Panc1 (cell line): ENCODE data around the gene ZNF600. TPM values are rescaled to one million over a fixed set of nuclear protein-coding genes. Genes with fewer than 3 reads are reported as not detected.
"Not testable (repeated sequence)": the region's sequence is repeated elsewhere in the genome, so short reads cannot be mapped to it uniquely, and the experiment has no call there.

Source experiments
- ATAC-seq: fragments of 200-7000 bp; cut with Tn5 transposase; 2 replicates; pipeline ENCODE4 v1.9.1; 2020; ENCODE audit warnings: mild to moderate bottlenecking, moderate library complexity
- BruUV-seq: library from RNA; stranded (reverse); fragments of 400-500 nt; replicated peaks from 2 replicates; lab custom pipeline; 2021; lab: Mats Ljungman, UMichigan
- CTCF ChIA-PET: fragments of 300-600 bp; sonication (Branson Sonifier 250); formaldehyde crosslinking; loops from one replicate; lab custom pipeline; 2022; ENCODE audit warnings: antibody characterized with exemption; lab: Charles Lee
- POLR2A ChIA-PET: fragments of 300-600 bp; sonication (Branson Sonifier 250); formaldehyde crosslinking; loops from one replicate; lab custom pipeline; 2022; ENCODE audit warnings: antibody characterized with exemption; lab: Charles Lee
- DNase-seq: peaks from one replicate; pipeline ENCODE4 v3.0.0-alpha.2; 2010; ENCODE audit warnings: low read depth, low spot score
- H3K27ac ChIP-seq: 2 replicates; pipeline ENCODE4 v1.5.1; 2011; ENCODE audit warnings: mild to moderate bottlenecking, low read length, inconsistent platforms
- H3K27me3 ChIP-seq: fragments of 200-500 bp; sonication (Bioruptor generic); 2 replicates; pipeline ENCODE4 v1.6.0; 2014; ENCODE audit warnings: low read length, inconsistent platforms; ENCODE audit not compliant: control insufficient read depth, insufficient read depth
- H3K36me3 ChIP-seq: fragments of 200-500 bp; sonication (Bioruptor generic); 2 replicates; pipeline ENCODE4 v1.5.1; 2014; ENCODE audit warnings: inconsistent platforms, mild to moderate bottlenecking, low read length, moderate library complexity; ENCODE audit not compliant: control insufficient read depth, insufficient read depth
- H3K4me1 ChIP-seq: 2 replicates; pipeline ENCODE4 v1.5.1; 2011; ENCODE audit warnings: inconsistent platforms, mild to moderate bottlenecking, low read length, moderate library complexity; ENCODE audit not compliant: control insufficient read depth, insufficient read depth
- H3K4me3 ChIP-seq, 2 experiments: 2 replicates each; pipeline ENCODE4 v1.5.1; 2011 to 2012; ENCODE audit warnings: low read depth in 2 of 2, low read length in 2 of 2, mild to moderate bottlenecking in 2 of 2, inconsistent platforms in 1 of 2, moderate library complexity in 1 of 2
- H3K9me3 ChIP-seq: fragments of 200-500 bp; sonication (Bioruptor generic); 2 replicates; pipeline ENCODE4 v1.5.1; 2014; ENCODE audit warnings: low read depth, mild to moderate bottlenecking, inconsistent platforms, low read length, moderate library complexity; ENCODE audit not compliant: control insufficient read depth, insufficient read depth
- CTCF ChIP-seq: fragments of 450-650 bp; IDR thresholded peaks from 2 replicates; pipeline ENCODE4 v1.5.1; 2017; ENCODE audit warnings: mild to moderate bottlenecking
- POLR2AphosphoS5 ChIP-seq: IDR thresholded peaks from 2 replicates; pipeline ENCODE4 v1.6.1; 2012; ENCODE audit warnings: mild to moderate bottlenecking, low read depth, low read length, moderate library complexity
- REST ChIP-seq, 2 experiments: IDR thresholded peaks; 2 replicates each; pipeline ENCODE4 v1.6.1; 2011 to 2012; ENCODE audit warnings: low read depth in 2 of 2, control low read depth in 1 of 2, low read length in 1 of 2, mild to moderate bottlenecking in 1 of 2, moderate library complexity in 1 of 2; ENCODE audit not compliant: insufficient read depth in 1 of 2
- SIN3A ChIP-seq: IDR thresholded peaks from 2 replicates; pipeline ENCODE4 v1.6.1; 2012; ENCODE audit warnings: low read depth, mild to moderate bottlenecking, low read length, moderate library complexity, borderline replicate concordance; ENCODE audit not compliant: insufficient read depth
- TCF7L2 ChIP-seq: IDR thresholded peaks from 2 replicates; pipeline ENCODE4 v1.6.1; 2011; ENCODE audit warnings: mild to moderate bottlenecking, low read depth, low read length, inconsistent platforms
- in situ Hi-C: cut with HindIII; loops from 2 replicates; pipeline ENCODE4 v1.10.0; 2016; ENCODE audit warnings: low sequenced_read_pairs, low pct_unique_long_range_greater_than_20kb
- intact Hi-C: fragments of 100-400 bp; cut with micrococcal nuclease; formaldehyde crosslinking; loops from one replicate; pipeline ENCODE4 v1.10.0; 2022; ENCODE audit not compliant: unreplicated experiment
- total RNA-seq: library from RNA; stranded (reverse); gene quantifications from one replicate; pipeline ENCODE4 v1.2.1, GENCODE V29; 2021; ENCODE audit not compliant: unreplicated experiment

Gene ZNF600
- total RNA-seq, 1 experiment from 2014 or later, result 13.6 TPM

GRCh38 chr19:52785506-52785905 is 1.1 kb downstream of the ZNF600 start:
- no peak for DNase-seq
- CTCF ChIA-PET, result no interaction called here
- ATAC-seq, result no peak
- in situ Hi-C loops (no loop called here), intact Hi-C loops (no loop called here)
- Histone ChIP-seq H3K4me1 (no peaks in the 10 kb centered on the region), H3K27ac (no peak overlapping the region; the same call in 1 of the 2 replicates), H3K36me3 (no peaks in the 10 kb centered on the region; the same call in 1 of the 2 replicates), H3K27me3 (no peaks in the 10 kb centered on the region), H3K9me3 (no peaks in the 10 kb centered on the region), H3K4me3 (peak overlapping the region; percentile 69 to 76)
- BruUV-seq, result TSS peak; percentile 78
- no peak for TF ChIP-seq TCF7L2
- no peak for TF ChIP-seq SIN3A
- TF ChIP-seq CTCF, result no peak
- no peak for TF ChIP-seq REST (IDR thresholded peaks at IDR 0.05; ENCODE audit: insufficient read depth in 1 of 2, low read depth in 2 of 2, low read length in 1 of 2)
- TF ChIP-seq POLR2AphosphoS5, result no peak
- POLR2A ChIA-PET, result no interaction called here

- H3K27ac ChIP-seq, ATAC-seq, intact Hi-C loops, H3K9me3 ChIP-seq, CTCF ChIA-PET, DNase-seq, H3K4me1 ChIP-seq, in situ Hi-C loops, POLR2A ChIA-PET, BruUV-seq, H3K36me3 ChIP-seq, H3K4me3 ChIP-seq, H3K27me3 ChIP-seq: not testable (repeated sequence)
These were observed 3.7 kb downstream of the ZNF600 start for GRCh38 chr19:52782864-52783263.

- H3K4me3 ChIP-seq, result no peak overlapping the region
- no peak for ATAC-seq
- TF ChIP-seq CTCF (no peak), POLR2AphosphoS5 (no peak), TCF7L2 (no peak), REST (IDR thresholded peaks at IDR 0.05; ENCODE audit: insufficient read depth in 1 of 2, low read depth in 2 of 2, low read length in 1 of 2) (no peak), SIN3A (no peak)
- H3K36me3 ChIP-seq, result no peaks in the 10 kb centered on the region
- H3K27me3 ChIP-seq, result no peaks in the 10 kb centered on the region
- no peaks in the 10 kb centered on the region for H3K4me1 ChIP-seq
- no TSS peak for BruUV-seq
- POLR2A ChIA-PET, result no interaction called here
- CTCF ChIA-PET, result no interaction called here
- H3K27ac ChIP-seq, result no peak overlapping the region
- no peaks in the 10 kb centered on the region for H3K9me3 ChIP-seq
- no peak for DNase-seq
- intact Hi-C loops, result no loop called here
- in situ Hi-C loops, result no loop called here
These were observed 7.8 kb downstream of the ZNF600 start for GRCh38 chr19:52778811-52779210.

- H3K4me1 ChIP-seq, H3K27me3 ChIP-seq, POLR2A ChIA-PET, DNase-seq, in situ Hi-C loops, ATAC-seq, H3K9me3 ChIP-seq, H3K36me3 ChIP-seq, BruUV-seq, CTCF ChIA-PET, intact Hi-C loops, H3K27ac ChIP-seq, H3K4me3 ChIP-seq: not testable (repeated sequence)
These were observed 30.1 kb downstream of the ZNF600 start for GRCh38 chr19:52756447-52756846.
